ENCODE data around the gene PC. TPM values are rescaled to one million over a fixed set of nuclear protein-coding genes. Genes with fewer than 3 reads are reported as not detected.

Gene PC
- total RNA-seq, 4 donors from 2014 or later, result 4.7 to 7.0 (median 5.6) TPM

DNA sequence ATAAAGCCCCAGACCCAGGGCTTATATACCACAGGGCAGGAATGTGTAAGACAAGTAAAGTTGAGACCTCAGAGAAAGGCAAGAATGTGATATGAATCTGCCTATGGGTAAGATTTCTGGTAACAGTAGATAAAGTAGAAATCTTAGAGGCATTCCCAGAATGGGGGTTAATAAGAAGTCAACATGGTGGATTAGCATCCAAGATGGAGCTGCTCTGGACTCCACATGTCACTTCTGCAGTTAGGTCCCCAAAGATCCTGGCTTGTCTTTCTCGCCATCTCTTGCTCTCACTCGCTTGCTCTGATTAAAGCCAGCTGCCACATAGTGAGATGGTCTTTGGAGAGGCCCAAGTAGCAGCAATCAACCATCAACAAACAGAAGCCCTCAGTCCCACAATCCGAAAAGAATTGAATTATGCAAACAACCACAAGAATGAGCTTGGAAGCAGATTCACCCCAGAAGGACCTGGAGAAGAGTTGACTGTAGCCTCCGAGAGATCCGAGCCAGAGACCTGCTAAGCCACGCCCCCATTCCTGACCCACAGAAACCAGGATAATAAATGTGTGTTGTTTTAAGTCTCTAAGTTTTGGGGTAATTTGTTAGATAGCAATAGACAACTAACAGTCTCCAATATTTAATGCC is 11.5 kb upstream of the PC start:
- Histone ChIP-seq H3K9me3 (no peaks in the 10 kb centered on the region), H3K4me1 (no peaks in the 10 kb centered on the region), H3K4me3 (no peak overlapping the region), H3K27me3 (no peaks in the 10 kb centered on the region), H3K36me3 (no peaks in the 10 kb centered on the region), H3K27ac (no peak overlapping the region)
- TF ChIP-seq POLR2AphosphoS5 (IDR thresholded peaks at IDR 0.05) (no peak), EP300 (IDR thresholded peaks at IDR 0.05) (no peak), POLR2A (IDR thresholded peaks at IDR 0.05) (no peak), CTCF (IDR thresholded peaks at IDR 0.05) (no peak)
- no peak for ATAC-seq
- 89 to 100% methylated on average over 3 to 6 of the region's 6 CpGs for WGBS, 2 donors (ENCODE audit: low coverage in 1 of 2)

DNA sequence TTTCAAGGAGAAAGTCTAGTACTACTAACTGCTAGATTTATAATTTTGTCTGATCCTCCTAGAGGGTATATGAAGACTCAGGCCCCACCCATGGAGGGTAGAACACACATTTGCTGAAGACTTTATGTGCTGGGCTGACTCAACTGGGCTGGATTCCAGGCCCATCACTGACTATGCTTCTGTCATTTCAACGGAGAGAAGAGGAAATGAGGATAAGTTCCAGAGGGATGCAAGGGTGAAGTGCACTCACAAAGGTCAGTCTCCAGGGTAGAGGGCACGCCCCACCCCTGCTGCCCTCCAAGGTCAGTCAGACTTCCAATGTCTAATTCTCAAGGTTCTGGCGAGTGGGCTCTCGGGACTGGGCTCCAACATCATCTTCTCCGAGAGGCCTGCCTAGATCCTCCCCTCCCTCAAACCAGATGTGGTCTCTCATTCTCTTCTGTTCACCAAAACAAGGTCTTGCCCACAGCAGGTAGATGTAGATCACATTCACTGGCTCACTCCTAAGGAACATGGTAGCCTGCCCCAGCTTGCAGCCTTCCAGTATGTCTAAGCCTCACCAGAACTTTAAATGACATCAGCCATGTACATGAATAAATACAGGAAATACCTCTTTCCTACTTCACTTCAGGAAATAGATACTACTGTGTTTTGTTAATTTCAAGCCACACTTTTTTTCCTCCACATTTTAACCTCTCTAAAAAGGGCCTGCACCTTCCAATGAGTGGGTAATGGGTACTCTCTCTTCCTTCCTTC is 9.7 kb upstream of the PC start:
- ATAC-seq, result no peak
- Histone ChIP-seq H3K9me3 (no peaks in the 10 kb centered on the region), H3K4me1 (no peaks in the 10 kb centered on the region), H3K4me3 (no peak overlapping the region), H3K27ac (peak overlapping the region in 1 of 4 donors; percentile 19), H3K27me3 (no peaks in the 10 kb centered on the region), H3K36me3 (no peaks in the 10 kb centered on the region)
- WGBS, 2 donors (ENCODE audit: low coverage in 1 of 2), result 43% methylated on average over 3 of the region's 5 CpGs; no CpG with 5 or more reads in 1 of the 2 donors
- TF ChIP-seq EP300 (IDR thresholded peaks at IDR 0.05) (no peak), POLR2AphosphoS5 (IDR thresholded peaks at IDR 0.05) (no peak), CTCF (IDR thresholded peaks at IDR 0.05) (no peak), POLR2A (IDR thresholded peaks at IDR 0.05) (no peak)

- WGBS, 2 donors (ENCODE audit: low coverage in 1 of 2), result 69 to 90% methylated on average over 2 to 5 of the region's 5 CpGs
- no peak overlapping the region for H3K4me3 ChIP-seq
- H3K9me3 ChIP-seq, result no peaks in the 10 kb centered on the region
- H3K4me1 ChIP-seq, result no peaks in the 10 kb centered on the region
- H3K27ac ChIP-seq, result no peak overlapping the region
- TF ChIP-seq CTCF (IDR thresholded peaks at IDR 0.05) (no peak), EP300 (IDR thresholded peaks at IDR 0.05) (no peak), POLR2A (IDR thresholded peaks at IDR 0.05) (no peak), POLR2AphosphoS5 (IDR thresholded peaks at IDR 0.05) (no peak)
- ATAC-seq, result no peak
- H3K27me3 ChIP-seq, result no peaks in the 10 kb centered on the region
- no peaks in the 10 kb centered on the region for H3K36me3 ChIP-seq
Measured at GRCh38 chr11:66966351-66966750, 8.2 kb upstream of the PC start.

DNA sequence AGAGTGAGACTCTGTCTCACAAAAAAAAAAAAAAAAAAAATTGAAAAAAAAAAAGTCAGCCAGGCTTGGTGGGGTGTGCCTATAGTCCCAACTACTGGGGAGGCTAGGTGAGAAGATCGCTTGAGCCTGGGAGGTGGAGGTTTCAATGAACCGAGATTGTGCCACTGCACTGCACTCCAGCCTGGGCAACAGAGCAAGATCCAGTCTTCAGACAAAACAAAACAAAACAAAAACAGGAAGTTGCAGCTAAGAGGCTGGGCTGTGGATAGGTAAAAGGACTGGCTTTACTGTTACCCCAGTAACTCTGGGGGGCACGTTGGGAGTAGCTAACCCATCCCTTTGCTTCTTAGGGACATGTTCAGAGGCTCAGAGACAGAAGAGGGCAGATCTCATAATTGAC is 6.3 kb upstream of the PC start:
- Histone ChIP-seq H3K36me3 (no peaks in the 10 kb centered on the region), H3K4me3 (no peak overlapping the region), H3K27ac (no peak overlapping the region), H3K4me1 (no peaks in the 10 kb centered on the region), H3K9me3 (no peaks in the 10 kb centered on the region), H3K27me3 (no peaks in the 10 kb centered on the region)
- no peak for ATAC-seq
- WGBS, 2 donors (ENCODE audit: low coverage in 1 of 2), result 81 to 83% methylated on average over 1 to 3 of the region's 3 CpGs
- TF ChIP-seq EP300 (IDR thresholded peaks at IDR 0.05) (no peak), POLR2AphosphoS5 (IDR thresholded peaks at IDR 0.05) (no peak), CTCF (IDR thresholded peaks at IDR 0.05) (no peak), POLR2A (IDR thresholded peaks at IDR 0.05) (no peak)

DNA sequence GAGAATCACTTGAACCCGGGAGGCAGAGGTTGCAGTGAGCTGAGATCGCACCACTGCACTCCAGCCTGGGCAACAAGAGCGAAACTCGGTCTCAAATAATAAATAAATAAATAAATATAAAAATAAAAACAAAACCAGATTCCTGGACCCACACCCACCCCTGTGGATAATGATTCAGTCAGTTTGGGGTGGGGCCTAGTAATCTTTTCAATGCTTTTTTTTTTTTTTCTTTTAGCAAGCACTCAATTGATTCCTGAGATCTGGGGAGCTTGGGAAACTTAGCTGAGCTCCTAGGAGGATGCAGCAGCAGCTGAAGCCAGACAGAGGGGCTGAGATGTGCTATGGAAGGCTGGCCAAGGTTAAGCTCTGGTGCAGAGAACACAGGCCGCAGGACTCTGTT is 4.6 kb upstream of the PC start:
- Histone ChIP-seq H3K27me3 (no peaks in the 10 kb centered on the region), H3K9me3 (no peaks in the 10 kb centered on the region), H3K4me3 (no peak overlapping the region), H3K4me1 (peaks cover 0 to 8% (median 6%) of the 10 kb centered on the region in 3 donors), H3K27ac (no peak overlapping the region), H3K36me3 (no peaks in the 10 kb centered on the region)
- no peak for TF ChIP-seq EP300 (IDR thresholded peaks at IDR 0.05)
- TF ChIP-seq POLR2A (IDR thresholded peaks at IDR 0.05), result no peak
- no peak for TF ChIP-seq CTCF (IDR thresholded peaks at IDR 0.05)
- no peak for TF ChIP-seq POLR2AphosphoS5 (IDR thresholded peaks at IDR 0.05)
- 86 to 89% methylated on average over 2 to 5 of the region's 5 CpGs for WGBS, 2 donors (ENCODE audit: low coverage in 1 of 2)
- ATAC-seq, result no peak
